ENCODE results near the gene GRIK1.

DNA sequence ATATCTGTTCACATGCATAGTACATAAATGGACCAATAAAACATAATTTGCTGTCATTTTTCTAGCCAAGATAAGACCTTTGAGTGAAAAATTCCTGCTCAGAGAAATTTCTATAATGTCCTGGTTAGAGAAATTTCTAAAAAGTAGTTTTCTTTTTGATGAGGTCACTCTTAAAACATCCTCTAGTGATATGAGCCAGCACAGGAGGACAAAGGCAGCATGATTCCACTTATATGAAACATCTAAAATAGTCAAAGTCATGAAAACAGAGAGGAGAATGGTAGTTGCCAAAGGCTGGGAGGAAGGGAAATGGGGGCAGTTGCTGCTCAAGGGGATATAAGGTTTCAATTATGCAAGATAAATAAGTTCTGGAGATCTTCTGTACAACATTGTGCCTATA is 401.7 kb downstream of the GRIK1 start:
- TF ChIP-seq, protein P1, sequence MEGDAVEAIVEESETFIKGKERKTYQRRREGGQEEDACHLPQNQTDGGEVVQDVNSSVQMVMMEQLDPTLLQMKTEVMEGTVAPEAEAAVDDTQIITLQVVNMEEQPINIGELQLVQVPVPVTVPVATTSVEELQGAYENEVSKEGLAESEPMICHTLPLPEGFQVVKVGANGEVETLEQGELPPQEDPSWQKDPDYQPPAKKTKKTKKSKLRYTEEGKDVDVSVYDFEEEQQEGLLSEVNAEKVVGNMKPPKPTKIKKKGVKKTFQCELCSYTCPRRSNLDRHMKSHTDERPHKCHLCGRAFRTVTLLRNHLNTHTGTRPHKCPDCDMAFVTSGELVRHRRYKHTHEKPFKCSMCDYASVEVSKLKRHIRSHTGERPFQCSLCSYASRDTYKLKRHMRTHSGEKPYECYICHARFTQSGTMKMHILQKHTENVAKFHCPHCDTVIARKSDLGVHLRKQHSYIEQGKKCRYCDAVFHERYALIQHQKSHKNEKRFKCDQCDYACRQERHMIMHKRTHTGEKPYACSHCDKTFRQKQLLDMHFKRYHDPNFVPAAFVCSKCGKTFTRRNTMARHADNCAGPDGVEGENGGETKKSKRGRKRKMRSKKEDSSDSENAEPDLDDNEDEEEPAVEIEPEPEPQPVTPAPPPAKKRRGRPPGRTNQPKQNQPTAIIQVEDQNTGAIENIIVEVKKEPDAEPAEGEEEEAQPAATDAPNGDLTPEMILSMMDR (conservative IDR thresholded peaks at IDR 0.05) = no peak
- no peak for TF ChIP-seq ZFX (IDR thresholded peaks at IDR 0.05)

All from C4-2B (cell line).